ENCODE measurements around the gene LDLRAD3.

DNA sequence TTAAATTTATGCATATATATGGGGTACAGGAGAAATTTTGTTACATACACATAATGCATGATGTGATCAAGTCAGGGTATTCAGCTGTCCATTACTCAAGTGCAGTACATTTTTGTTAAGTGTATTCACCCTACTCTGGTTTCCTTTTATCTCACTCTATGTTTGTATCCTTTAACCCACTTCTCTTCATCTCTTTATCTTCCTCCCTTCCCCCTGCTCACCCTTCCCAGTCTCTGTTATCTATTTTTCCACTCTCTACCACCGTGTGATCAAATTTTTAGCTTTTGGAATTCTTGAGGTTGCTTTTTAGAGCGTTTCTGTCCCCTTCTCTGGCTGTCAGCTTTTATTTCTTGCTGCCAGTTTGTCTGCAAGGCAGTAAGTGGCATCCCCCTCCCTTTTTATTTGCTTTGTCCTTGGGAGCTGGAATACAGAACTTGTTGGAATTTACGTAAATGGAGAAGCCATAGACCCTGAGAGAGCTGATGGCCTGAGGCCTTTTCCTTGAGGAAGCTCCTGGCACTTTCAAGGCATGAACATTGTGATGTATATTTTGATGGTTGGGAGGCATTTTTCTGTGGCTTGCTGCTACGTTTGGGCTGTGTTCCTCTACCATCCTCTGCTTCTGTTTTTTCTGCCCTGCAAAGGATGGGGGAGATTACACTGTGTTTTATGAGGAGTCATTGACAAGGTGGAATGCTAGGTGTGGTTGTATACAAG, 148.6 kb downstream of the LDLRAD3 start:
- TF ChIP-seq ARNTL (CRISPR knock-in tag; IDR thresholded peaks at IDR 0.05; ENCODE audit: borderline replicate concordance, low read depth) (no peak), CSRNP3 (CRISPR knock-in tag; IDR thresholded peaks at IDR 0.05) (no peak), ZNF70 (CRISPR knock-in tag; IDR thresholded peaks at IDR 0.05) (no peak), ZNF8 (CRISPR knock-in tag; IDR thresholded peaks at IDR 0.05) (no peak), SNAI2 (CRISPR knock-in tag; IDR thresholded peaks at IDR 0.05) (no peak), ZFP3 (CRISPR knock-in tag; IDR thresholded peaks at IDR 0.05) (no peak), CSDC2 (CRISPR knock-in tag; IDR thresholded peaks at IDR 0.05) (no peak)

Measured in SK-N-SH treated with all-trans-retinoic acid at 6 μM for 48 hours (cell line).